GM18507 (cell line): ENCODE data around the gene ADAM15.

Experiments used
- DNase-seq: peaks from one replicate; pipeline ENCODE4 v3.0.0; 2011; ENCODE audit warnings: low read depth; ENCODE audit not compliant: insufficient read length; ENCODE audit errors: extremely low spot score
- FAIRE-seq: peaks from 2 replicates; lab custom pipeline; 2011; peaks lifted over from hg19 to GRCh38; lab: Jason Lieb, UNC

ADAM15 gene

GRCh38 chr1:155080312-155081228 lies 29.5 kb downstream of the ADAM15 start:
- DNase-seq = no peak
- no peak for FAIRE-seq

- FAIRE-seq (no peak), DNase-seq (no peak)
Measured at GRCh38 chr1:155081472-155082300, 30.6 kb downstream of the ADAM15 start.

GRCh38 chr1:155082301-155083051 lies 31.4 kb downstream of the ADAM15 start:
- FAIRE-seq = no peak
- no peak for DNase-seq

- DNase-seq = no peak
- no peak for FAIRE-seq
Measured at GRCh38 chr1:155083052-155083541, 32.0 kb downstream of the ADAM15 start.

GRCh38 chr1:155083865-155084721 lies 33.0 kb downstream of the ADAM15 start:
- peak; percentile 64 for FAIRE-seq
- DNase-seq = no peak

- FAIRE-seq (peak; percentile 95), DNase-seq (peak; percentile 87)
Measured at GRCh38 chr1:155084722-155085503, 33.8 kb downstream of the ADAM15 start.

GRCh38 chr1:155085504-155086127 lies 34.5 kb downstream of the ADAM15 start:
- no peak for FAIRE-seq

GRCh38 chr1:155086128-155086741 lies 35.1 kb downstream of the ADAM15 start:
- FAIRE-seq (peak; percentile 80), DNase-seq (peak; percentile 64)

More at GRCh38 chr1:155085504-155086127, 34.5 kb downstream of the ADAM15 start:
- DNase-seq = no peak

GRCh38 chr1:155086856-155087535 lies 35.9 kb downstream of the ADAM15 start:
- FAIRE-seq (no peak), DNase-seq (no peak)

GRCh38 chr1:155091071-155092051 lies 40.2 kb downstream of the ADAM15 start:
- FAIRE-seq (peak; percentile 85), DNase-seq (peak; percentile 51)

GRCh38 chr1:155092131-155092530 lies 41.0 kb downstream of the ADAM15 start:
- no peak for DNase-seq
- FAIRE-seq = no peak

GRCh38 chr1:155092641-155093040 lies 41.5 kb downstream of the ADAM15 start:
- DNase-seq (no peak), FAIRE-seq (no peak)

GRCh38 chr1:155093911-155094621 lies 43.0 kb downstream of the ADAM15 start:
- no peak for FAIRE-seq

GRCh38 chr1:155094622-155094948 lies 43.5 kb downstream of the ADAM15 start:
- FAIRE-seq (no peak), DNase-seq (no peak)

More at GRCh38 chr1:155093911-155094621, 43.0 kb downstream of the ADAM15 start:
- no peak for DNase-seq

GRCh38 chr1:155099331-155099730 lies 48.2 kb downstream of the ADAM15 start:
- DNase-seq (no peak), FAIRE-seq (no peak)
